Chondrocyte (in vitro differentiated cells): ENCODE data around the gene DMD. TPM values are rescaled to one million over a fixed set of nuclear protein-coding genes. Genes with fewer than 3 reads are reported as not detected.

ENCODE experiments used
- DNase-seq: peaks from one replicate; pipeline ENCODE4 v3.0.0; 2021; ENCODE audit warnings: mixed read lengths, low spot score
- H3K27ac Mint-ChIP-seq: one replicate; pipeline ENCODE4 v1.8.0; 2021; ENCODE audit warnings: mild to moderate bottlenecking, moderate library complexity, mixed read lengths; ENCODE audit not compliant: unreplicated experiment
- H3K27me3 Mint-ChIP-seq: 2 replicates; pipeline ENCODE4 v1.8.0; 2021; ENCODE audit warnings: low read depth, mixed read lengths
- H3K36me3 Mint-ChIP-seq: 2 replicates; pipeline ENCODE4 v1.8.0; 2021; ENCODE audit warnings: low read depth, mixed read lengths
- H3K4me1 Mint-ChIP-seq: 2 replicates; pipeline ENCODE4 v1.8.0; 2021; ENCODE audit warnings: low read depth, mild to moderate bottlenecking, mixed read lengths
- H3K4me3 Mint-ChIP-seq: one replicate; pipeline ENCODE4 v1.8.0; 2021; ENCODE audit warnings: mild to moderate bottlenecking, moderate library complexity, mixed read lengths; ENCODE audit not compliant: unreplicated experiment
- H3K9me3 Mint-ChIP-seq: 2 replicates; pipeline ENCODE4 v1.8.0; 2021; ENCODE audit warnings: low read depth, mixed read lengths
- total RNA-seq: library from RNA; stranded (reverse); gene quantifications from 3 replicates; pipeline ENCODE4 v1.2.1, GENCODE V29; 2021
- TF ChIP-seq, protein P1 (sequence below): fragments of 200-600 bp; sonication (generic); IDR thresholded peaks from 2 replicates; pipeline ENCODE4 v1.5.0; 2021; ENCODE audit warnings: antibody characterized with exemption, mild to moderate bottlenecking, moderate library complexity

The DMD gene
- total RNA-seq, 1 donor from 2014 or later: 201 TPM

- H3K4me3 Mint-ChIP-seq: no peak overlapping the region
- DNase-seq: no peak
- peaks cover 35% of the 10 kb centered on the region for H3K4me1 Mint-ChIP-seq
- H3K9me3 Mint-ChIP-seq: peaks cover 19% of the 10 kb centered on the region
- H3K27ac Mint-ChIP-seq: no peak overlapping the region
- TF ChIP-seq, protein P1, sequence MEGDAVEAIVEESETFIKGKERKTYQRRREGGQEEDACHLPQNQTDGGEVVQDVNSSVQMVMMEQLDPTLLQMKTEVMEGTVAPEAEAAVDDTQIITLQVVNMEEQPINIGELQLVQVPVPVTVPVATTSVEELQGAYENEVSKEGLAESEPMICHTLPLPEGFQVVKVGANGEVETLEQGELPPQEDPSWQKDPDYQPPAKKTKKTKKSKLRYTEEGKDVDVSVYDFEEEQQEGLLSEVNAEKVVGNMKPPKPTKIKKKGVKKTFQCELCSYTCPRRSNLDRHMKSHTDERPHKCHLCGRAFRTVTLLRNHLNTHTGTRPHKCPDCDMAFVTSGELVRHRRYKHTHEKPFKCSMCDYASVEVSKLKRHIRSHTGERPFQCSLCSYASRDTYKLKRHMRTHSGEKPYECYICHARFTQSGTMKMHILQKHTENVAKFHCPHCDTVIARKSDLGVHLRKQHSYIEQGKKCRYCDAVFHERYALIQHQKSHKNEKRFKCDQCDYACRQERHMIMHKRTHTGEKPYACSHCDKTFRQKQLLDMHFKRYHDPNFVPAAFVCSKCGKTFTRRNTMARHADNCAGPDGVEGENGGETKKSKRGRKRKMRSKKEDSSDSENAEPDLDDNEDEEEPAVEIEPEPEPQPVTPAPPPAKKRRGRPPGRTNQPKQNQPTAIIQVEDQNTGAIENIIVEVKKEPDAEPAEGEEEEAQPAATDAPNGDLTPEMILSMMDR: no peak
- no peaks in the 10 kb centered on the region for H3K36me3 Mint-ChIP-seq
- no peaks in the 10 kb centered on the region for H3K27me3 Mint-ChIP-seq
Measured at GRCh38 chrX:31545191-31545590, 1666.2 kb downstream of the DMD start.

- no peak overlapping the region for H3K27ac Mint-ChIP-seq
- H3K27me3 Mint-ChIP-seq: no peaks in the 10 kb centered on the region
- peaks cover 35% of the 10 kb centered on the region for H3K4me1 Mint-ChIP-seq
- TF ChIP-seq, protein P1: no peak
- H3K9me3 Mint-ChIP-seq: peaks cover 19% of the 10 kb centered on the region
- DNase-seq: no peak
- no peak overlapping the region for H3K4me3 Mint-ChIP-seq
- H3K36me3 Mint-ChIP-seq: no peaks in the 10 kb centered on the region
Measured at GRCh38 chrX:31543634-31544033, 1667.7 kb downstream of the DMD start.

- Mint-ChIP-seq H3K27me3 (no peaks in the 10 kb centered on the region), H3K4me1 (peaks cover 31% of the 10 kb centered on the region), H3K36me3 (no peaks in the 10 kb centered on the region), H3K4me3 (no peak overlapping the region), H3K27ac (no peak overlapping the region), H3K9me3 (peaks cover 19% of the 10 kb centered on the region)
- no peak for DNase-seq
- TF ChIP-seq, protein P1: no peak
Measured at GRCh38 chrX:31542566-31542965, 1668.8 kb downstream of the DMD start.

DNA sequence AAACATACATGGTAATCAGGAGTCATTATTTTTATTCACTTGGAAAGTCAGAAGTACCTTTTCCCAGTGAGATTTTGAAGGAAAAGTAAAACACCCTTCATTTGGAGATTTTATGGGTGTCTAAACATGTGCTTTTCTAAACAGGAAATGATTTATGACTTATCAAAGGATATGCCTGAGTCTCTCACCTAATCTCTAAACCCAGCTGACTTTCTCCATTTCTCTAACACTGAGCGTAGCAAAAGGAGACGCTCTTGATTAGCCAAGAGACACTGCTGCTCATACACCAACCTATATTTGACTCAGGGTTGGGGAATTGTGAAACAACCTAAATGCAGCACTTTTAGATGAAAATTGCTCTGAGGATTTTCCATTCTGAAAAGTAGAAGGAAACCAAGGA is 1671.0 kb downstream of the DMD start:
- H3K9me3 Mint-ChIP-seq: peaks cover 23% of the 10 kb centered on the region
- H3K27me3 Mint-ChIP-seq: no peaks in the 10 kb centered on the region
- peaks cover 2% of the 10 kb centered on the region for H3K36me3 Mint-ChIP-seq
- peaks cover 10% of the 10 kb centered on the region for H3K4me1 Mint-ChIP-seq
- no peak overlapping the region for H3K27ac Mint-ChIP-seq
- no peak overlapping the region for H3K4me3 Mint-ChIP-seq
- TF ChIP-seq, protein P1: no peak
- no peak for DNase-seq

DNA sequence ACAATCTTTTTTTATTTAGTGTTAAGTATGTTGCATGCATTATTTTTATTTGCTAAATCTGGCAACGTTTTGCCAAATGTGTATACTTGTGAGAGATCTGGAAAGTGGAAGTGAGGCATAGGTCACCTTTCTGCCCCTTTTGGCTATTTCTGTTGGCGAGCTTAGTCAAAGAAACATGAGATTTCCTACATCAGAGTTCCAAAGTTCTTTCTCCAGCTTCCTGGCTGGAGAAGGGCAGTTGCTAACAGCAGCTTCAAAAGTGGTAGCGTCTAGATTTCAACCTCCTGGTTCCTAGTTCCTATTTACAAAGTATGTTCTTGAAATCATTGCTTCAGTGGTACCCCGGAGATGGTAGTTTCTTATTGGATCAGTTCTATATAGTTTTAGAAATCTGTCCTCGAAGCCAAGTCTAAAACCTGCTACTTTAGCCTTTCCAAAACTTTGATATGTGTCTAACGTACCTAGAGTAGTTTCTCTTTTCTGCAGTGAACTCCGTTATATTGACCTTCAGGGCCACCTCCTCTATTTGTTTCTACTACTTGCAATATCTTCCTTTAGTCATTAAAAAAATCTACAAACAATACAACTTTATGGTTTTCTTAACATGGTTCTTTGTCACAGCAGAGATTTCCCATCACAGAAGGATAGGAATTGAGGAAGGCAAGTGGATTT is 1683.8 kb downstream of the DMD start:
- peak overlapping the region; percentile 30 for H3K27ac Mint-ChIP-seq
- TF ChIP-seq, protein P1: no peak

More for the DNA sequence above, 1683.8 kb downstream of the DMD start:
- H3K9me3 Mint-ChIP-seq: peaks cover 5% of the 10 kb centered on the region
- no peak for DNase-seq
- peaks cover 1% of the 10 kb centered on the region for H3K36me3 Mint-ChIP-seq
- no peaks in the 10 kb centered on the region for H3K27me3 Mint-ChIP-seq
- H3K4me3 Mint-ChIP-seq: no peak overlapping the region
- H3K4me1 Mint-ChIP-seq: peaks cover 24% of the 10 kb centered on the region
